DOHH2 (cell line): ENCODE data around the gene TTYH2.

Source experiments
- H3F3A ChIP-seq: fragments of 200-600 bp; sonication (generic), shearing (Covaris generic); 2 replicates; pipeline ENCODE4 v1.6.0; 2016; ENCODE audit warnings: antibody characterized with exemption, mild to moderate bottlenecking; ENCODE audit not compliant: control insufficient read depth, insufficient read depth
- H3K27ac ChIP-seq: fragments of 200-600 bp; sonication (generic); 2 replicates; pipeline ENCODE4 v1.5.1; 2014; ENCODE audit warnings: low read depth, mild to moderate bottlenecking, low read length, moderate library complexity
- H3K27me3 ChIP-seq: fragments of 200-600 bp; sonication (generic); 2 replicates; pipeline ENCODE4 v1.6.1; 2014; ENCODE audit warnings: mild to moderate bottlenecking, low read length, mixed read lengths; ENCODE audit not compliant: control insufficient read depth
- H3K36me3 ChIP-seq: fragments of 200-600 bp; sonication (generic); 2 replicates; pipeline ENCODE4 v1.6.1; 2014; ENCODE audit warnings: mild to moderate bottlenecking, low read length, moderate library complexity, mixed read lengths; ENCODE audit not compliant: control insufficient read depth
- H3K4me1 ChIP-seq: fragments of 200-600 bp; sonication (generic); 2 replicates; pipeline ENCODE4 v1.6.1; 2014; ENCODE audit warnings: mild to moderate bottlenecking, low read length, mixed read lengths; ENCODE audit not compliant: control insufficient read depth
- H3K4me2 ChIP-seq: fragments of 200-600 bp; sonication (generic); 2 replicates; pipeline ENCODE4 v1.6.0; 2014; ENCODE audit warnings: mild to moderate bottlenecking, low read length, moderate library complexity
- H3K4me3 ChIP-seq: fragments of 200-600 bp; sonication (generic); 2 replicates; pipeline ENCODE4 v1.5.1; 2014; ENCODE audit warnings: mild to moderate bottlenecking, low read length, mixed read lengths
- H3K79me2 ChIP-seq: fragments of 200-600 bp; sonication (generic); 2 replicates; pipeline ENCODE4 v1.6.1; 2014; ENCODE audit warnings: mild to moderate bottlenecking, low read length, mixed read lengths; ENCODE audit not compliant: control insufficient read depth
- H3K9me2 ChIP-seq: fragments of 200-600 bp; sonication (generic); replicated peaks from 2 replicates; pipeline ENCODE4 v1.6.1; 2014; ENCODE audit warnings: mild to moderate bottlenecking, low read length, mixed read lengths; ENCODE audit not compliant: control insufficient read depth
- H3K9me3 ChIP-seq: fragments of 200-600 bp; sonication (generic); 2 replicates; pipeline ENCODE4 v1.6.1; 2014; ENCODE audit warnings: antibody characterized with exemption, low read length, mixed read lengths; ENCODE audit not compliant: control insufficient read depth, insufficient read depth
- H4K20me1 ChIP-seq: fragments of 200-600 bp; sonication (generic); 2 replicates; pipeline ENCODE4 v1.6.0; 2014; ENCODE audit warnings: low read depth, mild to moderate bottlenecking, antibody characterized with exemption, low read length, moderate library complexity; ENCODE audit not compliant: control insufficient read depth, insufficient read depth
- CTCF ChIP-seq: fragments of 200-600 bp; sonication (generic); IDR thresholded peaks from one replicate; pipeline ENCODE4 v1.5.1; 2014; ENCODE audit warnings: antibody characterized with exemption, mild to moderate bottlenecking, low read depth, low read length; ENCODE audit not compliant: poor library complexity, severe bottlenecking
- EZH2phosphoT487 ChIP-seq: fragments of 200-600 bp; sonication (generic); IDR thresholded peaks from 2 replicates; pipeline ENCODE4 v1.6.1; 2017; ENCODE audit warnings: borderline replicate concordance, mild to moderate bottlenecking, antibody characterized with exemption, low read length, moderate library complexity, mixed read lengths

TTYH2 gene

GRCh38 chr17:74239172-74239571 lies 25.8 kb downstream of the TTYH2 start:
- Histone ChIP-seq H3K27ac (no peak overlapping the region), H3K4me2 (no peak overlapping the region), H3K27me3 (no peaks in the 10 kb centered on the region), H3K4me1 (no peaks in the 10 kb centered on the region), H3F3A (no peaks in the 10 kb centered on the region), H3K9me3 (no peaks in the 10 kb centered on the region), H3K79me2 (no peaks in the 10 kb centered on the region), H4K20me1 (no peaks in the 10 kb centered on the region), H3K36me3 (no peaks in the 10 kb centered on the region), H3K4me3 (no peak overlapping the region), H3K9me2 (no peaks in the 10 kb centered on the region)
- TF ChIP-seq CTCF (no peak), EZH2phosphoT487 (no peak)

GRCh38 chr17:74240618-74241205 lies 27.3 kb downstream of the TTYH2 start:
- no peak for TF ChIP-seq EZH2phosphoT487
- TF ChIP-seq CTCF = no peak
- Histone ChIP-seq H3K4me1 (no peaks in the 10 kb centered on the region), H3F3A (no peaks in the 10 kb centered on the region), H3K9me2 (no peaks in the 10 kb centered on the region), H3K4me2 (no peak overlapping the region), H3K27ac (no peak overlapping the region), H3K36me3 (no peaks in the 10 kb centered on the region), H3K27me3 (no peaks in the 10 kb centered on the region), H3K4me3 (no peak overlapping the region), H4K20me1 (no peaks in the 10 kb centered on the region), H3K9me3 (no peaks in the 10 kb centered on the region), H3K79me2 (no peaks in the 10 kb centered on the region)

- H3K4me1 ChIP-seq = no peaks in the 10 kb centered on the region
- no peaks in the 10 kb centered on the region for H3K79me2 ChIP-seq
- no peaks in the 10 kb centered on the region for H3K27me3 ChIP-seq
- TF ChIP-seq EZH2phosphoT487 (no peak), CTCF (no peak)
- H4K20me1 ChIP-seq = no peaks in the 10 kb centered on the region
- H3K27ac ChIP-seq = no peak overlapping the region
- peaks cover under 1% of the 10 kb centered on the region; the same call in 1 of the 2 replicates for H3K9me3 ChIP-seq
- no peak overlapping the region for H3K4me2 ChIP-seq
- no peaks in the 10 kb centered on the region for H3F3A ChIP-seq
- H3K36me3 ChIP-seq = no peaks in the 10 kb centered on the region
- no peaks in the 10 kb centered on the region for H3K9me2 ChIP-seq
- no peak overlapping the region for H3K4me3 ChIP-seq
These were observed 28.1 kb downstream of the TTYH2 start for GRCh38 chr17:74241431-74241830.

GRCh38 chr17:74241847-74242246 lies 28.5 kb downstream of the TTYH2 start:
- Histone ChIP-seq H3K9me3 (peaks cover 2% of the 10 kb centered on the region; the same call in 1 of the 2 replicates), H3K4me1 (no peaks in the 10 kb centered on the region), H4K20me1 (no peaks in the 10 kb centered on the region), H3K4me3 (no peak overlapping the region), H3K4me2 (no peak overlapping the region), H3K36me3 (no peaks in the 10 kb centered on the region), H3K27me3 (no peaks in the 10 kb centered on the region), H3K27ac (no peak overlapping the region), H3K79me2 (no peaks in the 10 kb centered on the region), H3K9me2 (no peaks in the 10 kb centered on the region), H3F3A (no peaks in the 10 kb centered on the region)
- TF ChIP-seq EZH2phosphoT487 (no peak), CTCF (no peak)
